HCT116 (cell line): ENCODE data around the gene CHL1. TPM values are rescaled to one million over a fixed set of nuclear protein-coding genes. Genes with fewer than 3 reads are reported as not detected.

Experiments used
- ATAC-seq: fragments of 200-7000 bp; cut with Tn5 transposase; 2 replicates; pipeline ENCODE4 v1.9.1; 2020; ENCODE audit warnings: mild to moderate bottlenecking, moderate library complexity
- BruUV-seq: library from RNA; stranded (reverse); fragments of 400-500 nt; replicated peaks from 2 replicates; lab custom pipeline; 2021; lab: Mats Ljungman, UMichigan
- CTCF ChIA-PET: fragments of 300-600 bp; sonication (Branson Sonifier 250); formaldehyde crosslinking; loops from one replicate; lab custom pipeline; 2021; ENCODE audit warnings: antibody characterized with exemption; lab: Charles Lee
- POLR2A ChIA-PET: fragments of 300-600, 350-600 bp; sonication (Branson Sonifier 250); formaldehyde crosslinking; loops from one replicate; lab custom pipeline; 2021; ENCODE audit warnings: antibody characterized with exemption; lab: Charles Lee
- RAD21 ChIA-PET, 2 experiments: fragments of 300-600 bp; sonication (Branson Sonifier 250); formaldehyde crosslinking; loops; one replicate each; lab custom pipeline; 2023; ENCODE audit warnings: low total read pairs in 2 of 2; ENCODE audit not compliant: uncharacterized antibody in 2 of 2, unreplicated experiment in 2 of 2, low non-redundant PET in 1 of 2; lab: Charles Lee
- DNase-seq: peaks from one replicate; pipeline ENCODE4 v3.0.0-alpha.2; 2010; ENCODE audit warnings: low read depth, low spot score
- H2AFZ ChIP-seq: fragments of 200-600 bp; shearing (Covaris generic), sonication (generic); 2 replicates; pipeline ENCODE4 v1.6.1; 2017; ENCODE audit warnings: low read depth, mixed run types, mixed read lengths, antibody characterized with exemption, low read length; ENCODE audit not compliant: poor library complexity, severe bottlenecking
- H3K27ac ChIP-seq: 2 replicates; pipeline ENCODE4 v1.5.1; 2012; ENCODE audit warnings: low read depth, low read length
- H3K27me3 ChIP-seq: fragments of 200-600 bp; sonication (generic); 2 replicates; pipeline ENCODE4 v1.6.1; 2016; ENCODE audit warnings: mixed run types, low read length, mixed read lengths; ENCODE audit not compliant: insufficient read depth
- H3K36me3 ChIP-seq, 2 experiments: fragments of 200-500 bp in 1 of 2; fragments of 200-600 bp in 1 of 2; sonication (Bioruptor generic) in 1 of 2; sonication (generic) in 1 of 2; 2 replicates each; pipeline versions ENCODE4 v1.5.1 to v1.6.1; 2014 to 2016; ENCODE audit warnings: low read length in 2 of 2, inconsistent platforms in 1 of 2, mixed read lengths in 1 of 2, mixed run types in 1 of 2; ENCODE audit not compliant: insufficient read depth in 2 of 2, control insufficient read depth in 1 of 2
- H3K4me1 ChIP-seq, 2 experiments: fragments of 200-600 bp in 1 of 2; sonication (generic) in 1 of 2; 2 replicates each; pipeline versions ENCODE4 v1.5.1 to v1.6.1; 2012 to 2017; ENCODE audit warnings: low read length in 2 of 2, inconsistent platforms in 1 of 2, mild to moderate bottlenecking in 1 of 2, mixed read lengths in 1 of 2, mixed run types in 1 of 2, moderate library complexity in 1 of 2; ENCODE audit not compliant: insufficient read depth in 2 of 2, control insufficient read depth in 1 of 2
- H3K4me2 ChIP-seq: fragments of 200-600 bp; sonication (generic); 2 replicates; pipeline ENCODE4 v1.6.1; 2017; ENCODE audit warnings: mixed run types, low read length, mixed read lengths
- H3K4me3 ChIP-seq, 2 experiments: fragments of 200-600 bp in 1 of 2; sonication (generic) in 1 of 2; replicated peaks in 1 of 2; 2 replicates each; pipeline ENCODE4 v1.5.1; 2011 to 2016; ENCODE audit warnings: low read length in 2 of 2, control low read depth in 1 of 2, low read depth in 1 of 2, mild to moderate bottlenecking in 1 of 2, mixed read lengths in 1 of 2, mixed run types in 1 of 2
- H3K79me2 ChIP-seq: fragments of 200-600 bp; sonication (generic); 2 replicates; pipeline ENCODE4 v1.6.1; 2017; ENCODE audit warnings: mild to moderate bottlenecking, mixed run types, low read length, moderate library complexity, mixed read lengths; ENCODE audit not compliant: insufficient read depth
- H3K9ac ChIP-seq: fragments of 200-600 bp; sonication (generic); 2 replicates; pipeline ENCODE4 v1.6.1; 2016; ENCODE audit warnings: low read length, mixed read lengths
- H3K9me2 ChIP-seq: fragments of 200-600 bp; sonication (generic), shearing (Covaris generic); 2 replicates; pipeline ENCODE4 v1.6.1; 2017; ENCODE audit warnings: mixed run types, mild to moderate bottlenecking, moderate library complexity; ENCODE audit not compliant: insufficient read depth
- H3K9me3 ChIP-seq, 2 experiments: fragments of 200-500 bp in 1 of 2; fragments of 200-600 bp in 1 of 2; sonication (Bioruptor generic) in 1 of 2; sonication (generic) in 1 of 2; 2 replicates each; pipeline ENCODE4 v1.6.1; 2014 to 2017; ENCODE audit warnings: low read length in 2 of 2, mixed read lengths in 2 of 2, inconsistent platforms in 1 of 2, low read depth in 1 of 2, mild to moderate bottlenecking in 1 of 2, mixed run types in 1 of 2, moderate library complexity in 1 of 2; ENCODE audit not compliant: control insufficient read depth in 1 of 2, insufficient read depth in 1 of 2
- H4K20me1 ChIP-seq: fragments of 200-600 bp; sonication (generic), shearing (Covaris generic); 2 replicates; pipeline ENCODE4 v1.6.1; 2017; ENCODE audit warnings: mixed run types, mild to moderate bottlenecking, moderate library complexity; ENCODE audit not compliant: insufficient read depth
- ATF3 ChIP-seq: IDR thresholded peaks from 2 replicates; pipeline ENCODE4 v1.6.1; 2012
- CEBPB ChIP-seq: IDR thresholded peaks from 2 replicates; pipeline ENCODE4 v1.6.1; 2012; ENCODE audit warnings: low read depth
- JUND ChIP-seq: IDR thresholded peaks from 2 replicates; pipeline ENCODE4 v1.6.1; 2012
- MAX ChIP-seq: IDR thresholded peaks from 2 replicates; pipeline ENCODE4 v1.6.1; 2012
- POLR2AphosphoS5 ChIP-seq: IDR thresholded peaks from 2 replicates; pipeline ENCODE4 v1.6.1; 2011; ENCODE audit warnings: mild to moderate bottlenecking, low read depth, low read length, moderate library complexity
- RAD21 ChIP-seq: IDR thresholded peaks from 2 replicates; pipeline ENCODE4 v1.6.1; 2012; ENCODE audit warnings: low read depth, mild to moderate bottlenecking
- SIN3A ChIP-seq: IDR thresholded peaks from 2 replicates; pipeline ENCODE4 v1.6.1; 2012; ENCODE audit warnings: low read depth
- SRF ChIP-seq: IDR thresholded peaks from 2 replicates; pipeline ENCODE4 v1.6.1; 2012; ENCODE audit warnings: low read depth
- ZBTB33 ChIP-seq: IDR thresholded peaks from 2 replicates; pipeline ENCODE4 v1.6.1; 2011; ENCODE audit warnings: mild to moderate bottlenecking, low read length, moderate library complexity; ENCODE audit not compliant: insufficient replicate concordance; ENCODE audit errors: extremely low read depth
- intact Hi-C: fragments of 100-400 bp; cut with micrococcal nuclease; formaldehyde crosslinking; loops from 2 replicates; pipeline ENCODE4 v1.10.0; 2022
- total RNA-seq: library from RNA; stranded (reverse); gene quantifications from one replicate; pipeline ENCODE4 v1.2.1, GENCODE V29; 2021; ENCODE audit not compliant: unreplicated experiment

Gene CHL1
- total RNA-seq, 1 experiment from 2014 or later: not detected

GRCh38 chr3:362681-363338 is 166.2 kb downstream of the CHL1 start:
- ATAC-seq: no peak
- H3K4me1 ChIP-seq: no peaks in the 10 kb centered on the region
- POLR2A ChIA-PET: no interaction called here
- TF ChIP-seq ATF3: no peak
- TF ChIP-seq SRF: no peak
- no peak for TF ChIP-seq JUND
- no peak for TF ChIP-seq SIN3A
- DNase-seq: no peak
- H3K4me2 ChIP-seq: no peak overlapping the region
- intact Hi-C loops: no loop called here
- H3K27me3 ChIP-seq: no peaks in the 10 kb centered on the region
- BruUV-seq: no TSS peak
- no peak overlapping the region for H3K27ac ChIP-seq
- CTCF ChIA-PET: no interaction called here
- RAD21 ChIA-PET: no interaction called here
- no peaks in the 10 kb centered on the region for H3K36me3 ChIP-seq
- no peak overlapping the region for H3K9ac ChIP-seq
- H3K9me2 ChIP-seq: no peaks in the 10 kb centered on the region
- H3K79me2 ChIP-seq: no peaks in the 10 kb centered on the region
- peaks cover 3 to 26% of the 10 kb centered on the region in 2 experiments; a peak in 2 of 4 replicates for H3K9me3 ChIP-seq
- H2AFZ ChIP-seq: no peak overlapping the region
- no peaks in the 10 kb centered on the region for H4K20me1 ChIP-seq
- no peak overlapping the region for H3K4me3 ChIP-seq

- no peaks in the 10 kb centered on the region for H3K36me3 ChIP-seq
- no peaks in the 10 kb centered on the region for H3K9me2 ChIP-seq
- no peak for ATAC-seq
- intact Hi-C loops: no loop called here
- CTCF ChIA-PET: no interaction called here
- POLR2A ChIA-PET: no interaction called here
- no peak overlapping the region for H2AFZ ChIP-seq
- no TSS peak for BruUV-seq
- H3K79me2 ChIP-seq: no peaks in the 10 kb centered on the region
- no peaks in the 10 kb centered on the region for H3K27me3 ChIP-seq
- H3K4me1 ChIP-seq: no peaks in the 10 kb centered on the region
- RAD21 ChIA-PET: no interaction called here
- H3K4me2 ChIP-seq: no peak overlapping the region
- H3K9ac ChIP-seq: no peak overlapping the region
- H3K27ac ChIP-seq: no peak overlapping the region
- no peaks in the 10 kb centered on the region for H4K20me1 ChIP-seq
- H3K9me3 ChIP-seq: peaks cover 3 to 19% of the 10 kb centered on the region in 2 experiments; a peak in 2 of 4 replicates
- TF ChIP-seq RAD21 (no peak), SRF (no peak), MAX (no peak), ZBTB33 (no peak), POLR2AphosphoS5 (no peak), SIN3A (no peak), CEBPB (no peak)
- DNase-seq: no peak
- no peak overlapping the region for H3K4me3 ChIP-seq
Observed at GRCh38 chr3:364287-364686, 167.7 kb downstream of the CHL1 start.
